Activated T-cell treated with anti-CD3 and anti-CD28 coated beads for 48 hours (primary cell): ENCODE measurements around the gene ASIC5.
"Not testable (repeated sequence)": the region's sequence is repeated elsewhere in the genome, so short reads cannot be mapped to it uniquely, and the experiment has no call there.

Source experiments
- DNase-seq: peaks from one replicate; pipeline ENCODE4 v3.0.0-alpha.2; 2020; ENCODE audit warnings: low read depth

Gene ASIC5

GRCh38 chr4:155866177-155866576, at the start of gene ASIC5:
Gene ASIC5 (minus strand): TSS chr4:155866277. CDS start chr4:155866226, 51 bp downstream.
- no peak for DNase-seq

GRCh38 chr4:155914782-155915181, 48.7 kb upstream of the ASIC5 start:
- no peak for DNase-seq

GRCh38 chr4:155911905-155912304, 45.8 kb upstream of the ASIC5 start:
- DNase-seq, result no peak

GRCh38 chr4:155909615-155910226, 43.6 kb upstream of the ASIC5 start:
- DNase-seq, result no peak

GRCh38 chr4:155908187-155909139, 42.4 kb upstream of the ASIC5 start:
- DNase-seq, result no peak

- DNase-seq, result no peak
Observed at GRCh38 chr4:155907556-155907955, 41.5 kb upstream of the ASIC5 start.

- DNase-seq, result no peak
Observed at GRCh38 chr4:155906554-155907247, 40.6 kb upstream of the ASIC5 start.

GRCh38 chr4:155904331-155904730, 38.3 kb upstream of the ASIC5 start:
- DNase-seq, result no peak

GRCh38 chr4:155903453-155903852, 37.4 kb upstream of the ASIC5 start, which contains the start of gene TDO2:
Gene TDO2 (plus strand): TSS chr4:155903696. CDS start chr4:155903759, 63 bp downstream.
- DNase-seq, result no peak

- no peak for DNase-seq
Observed at GRCh38 chr4:155901013-155901412, 34.9 kb upstream of the ASIC5 start.

- DNase-seq, result no peak
Observed at GRCh38 chr4:155900381-155900780, 34.3 kb upstream of the ASIC5 start.

GRCh38 chr4:155899891-155900290, 33.8 kb upstream of the ASIC5 start:
- DNase-seq, result no peak

- not testable (repeated sequence) for DNase-seq
Observed at GRCh38 chr4:155898371-155898770, 32.3 kb upstream of the ASIC5 start.

GRCh38 chr4:155891058-155891457, 25.0 kb upstream of the ASIC5 start:
- DNase-seq, result no peak

GRCh38 chr4:155889946-155890345, 23.9 kb upstream of the ASIC5 start:
- no peak for DNase-seq

GRCh38 chr4:155889031-155889793, 23.1 kb upstream of the ASIC5 start:
- no peak for DNase-seq

GRCh38 chr4:155887847-155888570, 21.9 kb upstream of the ASIC5 start:
- DNase-seq, result no peak

- no peak for DNase-seq
Observed at GRCh38 chr4:155887045-155887444, 21.0 kb upstream of the ASIC5 start.

GRCh38 chr4:155885666-155886065, 19.6 kb upstream of the ASIC5 start:
- DNase-seq, result no peak

GRCh38 chr4:155883895-155884294, 17.8 kb upstream of the ASIC5 start:
- DNase-seq, result no peak

- no peak for DNase-seq
Observed at GRCh38 chr4:155881555-155881954, 15.5 kb upstream of the ASIC5 start.
